Activated B cell treated with CpG ODN at 0.5 μM for 24 hours (primary cell): Measurements from ENCODE around the gene P2RX3. TPM values are rescaled to one million over a fixed set of nuclear protein-coding genes. Genes with fewer than 3 reads are reported as not detected.
A peak's percentile ranks its signal among the peaks of the same experiment; 100 is the strongest.
"Not testable (repeated sequence)": the region's sequence is repeated elsewhere in the genome, so short reads cannot be mapped to it uniquely, and the experiment has no call there.

Source experiments
- ATAC-seq: fragments of 200-7000 bp; cut with Tn5 transposase; one replicate; pipeline ENCODE4 v1.10.0; 2021; ENCODE audit warnings: low read depth, mild to moderate bottlenecking, moderate library complexity
- CTCF ChIA-PET: fragments of 350-600 bp; sonication (Branson Sonifier 250); formaldehyde crosslinking; loops from one replicate; lab custom pipeline; 2021; ENCODE audit warnings: antibody characterized with exemption; lab: Charles Lee
- POLR2A ChIA-PET: fragments of 350-600 bp; sonication (Branson Sonifier 250); formaldehyde crosslinking; loops from one replicate; lab custom pipeline; 2021; ENCODE audit warnings: antibody characterized with exemption; lab: Charles Lee
- DNase-seq: peaks from one replicate; pipeline ENCODE4 v3.0.0; 2022
- H3K27ac Mint-ChIP-seq: one replicate; pipeline ENCODE4 v1.8.0; 2020; ENCODE audit warnings: mixed read lengths
- H3K27me3 Mint-ChIP-seq: one replicate; pipeline ENCODE4 v1.8.0; 2021; ENCODE audit warnings: mixed read lengths
- H3K36me3 Mint-ChIP-seq: one replicate; pipeline ENCODE4 v1.8.0; 2021; ENCODE audit warnings: low read depth, mixed read lengths
- H3K4me1 Mint-ChIP-seq: one replicate; pipeline ENCODE4 v1.8.0; 2021; ENCODE audit warnings: mixed read lengths
- H3K4me3 Mint-ChIP-seq: one replicate; pipeline ENCODE4 v1.8.0; 2020; ENCODE audit warnings: mild to moderate bottlenecking, mixed read lengths
- H3K9me3 Mint-ChIP-seq: one replicate; pipeline ENCODE4 v1.8.0; 2020; ENCODE audit warnings: mixed read lengths
- intact Hi-C: fragments of 100-400 bp; cut with micrococcal nuclease; formaldehyde crosslinking; loops from one replicate; pipeline ENCODE4 v1.15.1; 2024
- total RNA-seq: library from RNA; stranded (reverse); gene quantifications from 2 replicates; pipeline ENCODE4 v1.2.3, GENCODE V29; 2022
- TF ChIP-seq, protein P1 (sequence below): fragments of 200-600 bp; IDR thresholded peaks from one replicate; pipeline ENCODE4 v1.8.0; 2022; ENCODE audit warnings: antibody characterized with exemption, mild to moderate bottlenecking

Gene P2RX3
- total RNA-seq, 1 donor from 2014 or later = not detected

DNA sequence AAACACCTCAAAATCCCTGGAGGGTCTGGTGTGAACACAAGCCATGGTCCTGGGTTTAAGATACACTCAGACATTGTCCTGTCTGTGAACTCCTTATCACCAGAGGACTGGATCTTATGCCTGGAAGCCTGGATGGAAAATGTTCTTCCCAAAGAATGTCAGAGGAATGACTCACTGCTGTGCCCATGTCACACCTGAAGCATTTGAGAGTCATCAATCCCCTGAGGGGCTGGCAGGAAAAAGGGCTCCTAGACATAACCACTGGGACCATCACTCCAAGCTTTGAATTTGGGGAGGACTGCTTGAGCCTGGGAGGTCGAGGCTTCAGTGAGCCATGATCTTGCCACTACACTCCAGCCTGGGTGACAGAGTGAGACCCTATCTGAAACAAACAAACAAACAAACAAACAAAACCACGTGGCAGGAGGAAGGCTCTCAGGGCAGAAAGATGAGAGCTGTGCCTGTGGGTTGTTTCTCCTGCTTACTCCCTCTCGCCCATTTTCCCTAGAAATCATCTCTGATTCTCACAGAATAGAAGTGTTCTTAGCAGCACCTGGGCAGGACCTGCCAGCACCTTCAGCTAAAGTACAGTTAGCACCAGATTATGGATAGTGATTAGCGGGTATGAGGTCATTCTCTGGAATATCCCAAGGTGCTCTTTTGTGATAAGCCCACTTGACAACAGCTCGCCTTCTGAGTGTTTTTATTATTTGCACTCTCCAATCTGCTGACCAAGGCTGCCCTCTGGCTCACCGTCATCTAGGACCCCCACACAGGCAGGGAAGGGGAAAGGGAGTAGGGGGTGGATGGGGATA lies 64.2 kb downstream of the P2RX3 start:
- Mint-ChIP-seq H3K36me3 (peaks cover 21% of the 10 kb centered on the region), H3K27ac (peak overlapping the region; percentile 24), H3K9me3 (peaks cover 2% of the 10 kb centered on the region), H3K4me1 (peaks cover 40% of the 10 kb centered on the region), H3K27me3 (no peaks in the 10 kb centered on the region), H3K4me3 (no peak overlapping the region)
- TF ChIP-seq, protein P1, sequence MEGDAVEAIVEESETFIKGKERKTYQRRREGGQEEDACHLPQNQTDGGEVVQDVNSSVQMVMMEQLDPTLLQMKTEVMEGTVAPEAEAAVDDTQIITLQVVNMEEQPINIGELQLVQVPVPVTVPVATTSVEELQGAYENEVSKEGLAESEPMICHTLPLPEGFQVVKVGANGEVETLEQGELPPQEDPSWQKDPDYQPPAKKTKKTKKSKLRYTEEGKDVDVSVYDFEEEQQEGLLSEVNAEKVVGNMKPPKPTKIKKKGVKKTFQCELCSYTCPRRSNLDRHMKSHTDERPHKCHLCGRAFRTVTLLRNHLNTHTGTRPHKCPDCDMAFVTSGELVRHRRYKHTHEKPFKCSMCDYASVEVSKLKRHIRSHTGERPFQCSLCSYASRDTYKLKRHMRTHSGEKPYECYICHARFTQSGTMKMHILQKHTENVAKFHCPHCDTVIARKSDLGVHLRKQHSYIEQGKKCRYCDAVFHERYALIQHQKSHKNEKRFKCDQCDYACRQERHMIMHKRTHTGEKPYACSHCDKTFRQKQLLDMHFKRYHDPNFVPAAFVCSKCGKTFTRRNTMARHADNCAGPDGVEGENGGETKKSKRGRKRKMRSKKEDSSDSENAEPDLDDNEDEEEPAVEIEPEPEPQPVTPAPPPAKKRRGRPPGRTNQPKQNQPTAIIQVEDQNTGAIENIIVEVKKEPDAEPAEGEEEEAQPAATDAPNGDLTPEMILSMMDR = no peak
- no peak for ATAC-seq
- ChIA-PET POLR2A (interaction anchor here (0.7 to 11.5 kb wide), 3 partner anchors 9 to 20 kb away, joined by 3 to 238 read pairs (median 3); partner anchors contain the start of gene SLC43A3), CTCF (no interaction called here)
- DNase-seq = no peak
- intact Hi-C loops = no loop called here

DNA sequence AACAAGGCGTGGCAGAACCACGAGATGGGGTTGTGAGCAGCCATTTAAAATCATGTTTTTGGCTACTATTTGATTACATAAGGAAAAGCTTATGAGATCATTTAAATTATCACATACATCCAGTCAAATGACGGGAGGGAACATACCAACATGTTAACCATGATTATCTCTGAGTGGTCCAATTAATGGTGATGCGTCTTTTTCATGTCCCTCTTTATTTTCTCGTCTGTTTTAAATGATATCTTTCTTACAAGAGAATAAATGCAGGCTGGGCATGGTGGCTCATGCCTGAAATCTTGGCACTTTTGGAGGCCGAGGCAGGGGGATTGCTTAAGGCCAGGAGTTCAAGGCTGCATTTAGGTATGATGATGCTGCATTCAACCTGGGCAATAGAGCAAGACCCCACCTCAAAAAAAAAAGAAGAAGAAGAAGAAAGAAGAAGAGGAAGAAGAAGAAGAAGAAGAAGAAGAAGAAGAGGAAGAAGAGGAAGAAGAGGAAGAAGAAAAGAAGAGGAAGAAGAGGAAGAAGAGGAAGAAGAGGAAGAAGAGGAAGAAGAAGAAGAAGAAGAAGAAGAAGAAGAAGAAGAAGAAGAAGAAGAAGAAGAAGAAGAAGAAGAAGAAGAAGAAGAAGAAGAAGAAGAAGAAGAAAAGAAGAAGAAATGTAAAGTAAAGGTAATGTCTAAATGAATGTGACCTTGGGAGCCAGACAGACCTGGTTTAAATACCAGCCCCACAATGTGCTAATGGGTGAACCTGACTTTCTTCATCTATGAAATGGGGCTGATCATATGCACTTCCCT lies 65.0 kb downstream of the P2RX3 start:
- DNase-seq, H3K27me3 Mint-ChIP-seq, H3K4me3 Mint-ChIP-seq, intact Hi-C loops, ATAC-seq, H3K9me3 Mint-ChIP-seq, CTCF ChIA-PET: not testable (repeated sequence)
- POLR2A ChIA-PET = interaction anchor here (0.7 to 11.5 kb wide), 4 partner anchors 8 to 54 kb away, joined by 3 to 238 read pairs (median 3); partner anchors contain the start of gene SLC43A3
- Mint-ChIP-seq H3K36me3 (peaks cover 29% of the 10 kb centered on the region), H3K27ac (peak overlapping the region; percentile 43), H3K4me1 (peaks cover 47% of the 10 kb centered on the region)

DNA sequence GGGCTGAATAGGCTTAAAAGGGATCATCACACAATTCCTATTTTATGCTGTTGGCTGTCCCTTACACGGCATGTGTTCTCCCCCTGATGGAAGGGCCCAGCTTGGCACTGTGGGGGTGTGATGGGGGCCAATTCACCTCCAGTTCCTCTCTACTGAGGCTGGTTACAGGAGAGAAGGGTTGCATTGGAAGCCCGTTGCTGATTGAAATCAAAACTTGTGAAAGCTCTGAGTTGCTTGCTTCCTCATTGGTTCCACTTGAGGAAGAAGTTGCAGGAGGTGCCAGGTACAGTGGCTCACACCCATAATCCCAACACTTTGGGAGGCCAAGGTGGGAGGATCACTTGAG lies 65.6 kb downstream of the P2RX3 start:
- no peaks in the 10 kb centered on the region for H3K27me3 Mint-ChIP-seq
- intact Hi-C loops = no loop called here
- ChIA-PET POLR2A (interaction anchor here (0.8 to 11.5 kb wide), 2 partner anchors 19 to 53 kb away, joined by 3 to 238 read pairs; partner anchors contain the start of gene SLC43A3), CTCF (no interaction called here)
- H3K27ac Mint-ChIP-seq = peak overlapping the region; percentile 43
- TF ChIP-seq, protein P1 = no peak
- ATAC-seq (peak; percentile 13), DNase-seq (no peak)
- peaks cover 35% of the 10 kb centered on the region for H3K36me3 Mint-ChIP-seq
- H3K4me3 Mint-ChIP-seq = no peak overlapping the region
- H3K4me1 Mint-ChIP-seq = peaks cover 47% of the 10 kb centered on the region
- H3K9me3 Mint-ChIP-seq = peaks cover 2% of the 10 kb centered on the region

DNA sequence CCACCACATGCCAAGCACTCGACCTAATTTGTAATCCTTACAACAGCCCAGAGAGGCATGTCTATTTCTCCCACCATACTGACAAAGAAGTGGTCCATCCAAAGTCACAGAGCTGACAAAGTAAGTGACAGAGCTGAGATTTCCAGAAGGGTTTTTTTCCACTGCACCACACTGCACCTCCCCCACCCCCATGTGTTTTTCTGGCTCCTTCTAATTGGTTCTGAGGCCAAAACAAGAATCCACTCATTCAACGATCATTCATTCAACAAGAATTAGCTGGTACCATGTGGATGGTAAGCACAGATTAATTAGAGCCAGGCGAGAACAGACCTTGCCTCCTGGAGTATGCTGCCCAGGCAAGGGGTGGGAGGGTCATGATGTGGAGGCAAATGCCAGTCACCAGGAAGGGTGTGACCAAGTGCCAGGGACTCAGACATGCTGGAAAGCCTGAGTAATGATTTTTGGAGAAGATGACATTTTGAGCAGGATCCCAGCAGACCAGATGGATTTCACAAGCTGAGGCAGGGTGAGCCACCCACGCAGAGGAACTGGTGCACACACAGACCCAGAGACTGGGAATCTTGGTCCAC lies 67.2 kb downstream of the P2RX3 start:
- Mint-ChIP-seq H3K27me3 (no peaks in the 10 kb centered on the region), H3K4me1 (peaks cover 50% of the 10 kb centered on the region), H3K4me3 (no peak overlapping the region), H3K27ac (peak overlapping the region; percentile 88), H3K36me3 (peaks cover 51% of the 10 kb centered on the region), H3K9me3 (peaks cover 2% of the 10 kb centered on the region)
- ChIA-PET POLR2A (interaction anchor here (0.6 to 11.5 kb wide), 7 partner anchors 8 to 316 kb away, joined by 3 to 238 read pairs (median 3); partner anchors contain the start of genes SLC43A3 and SSRP1), CTCF (no interaction called here)
- intact Hi-C loops = loop anchor here (5.0 kb wide), 1 partner anchor 77 kb away; no protein-coding TSS in a partner anchor
- no peak for ATAC-seq
- TF ChIP-seq, protein P1 = no peak
- DNase-seq = no peak

DNA sequence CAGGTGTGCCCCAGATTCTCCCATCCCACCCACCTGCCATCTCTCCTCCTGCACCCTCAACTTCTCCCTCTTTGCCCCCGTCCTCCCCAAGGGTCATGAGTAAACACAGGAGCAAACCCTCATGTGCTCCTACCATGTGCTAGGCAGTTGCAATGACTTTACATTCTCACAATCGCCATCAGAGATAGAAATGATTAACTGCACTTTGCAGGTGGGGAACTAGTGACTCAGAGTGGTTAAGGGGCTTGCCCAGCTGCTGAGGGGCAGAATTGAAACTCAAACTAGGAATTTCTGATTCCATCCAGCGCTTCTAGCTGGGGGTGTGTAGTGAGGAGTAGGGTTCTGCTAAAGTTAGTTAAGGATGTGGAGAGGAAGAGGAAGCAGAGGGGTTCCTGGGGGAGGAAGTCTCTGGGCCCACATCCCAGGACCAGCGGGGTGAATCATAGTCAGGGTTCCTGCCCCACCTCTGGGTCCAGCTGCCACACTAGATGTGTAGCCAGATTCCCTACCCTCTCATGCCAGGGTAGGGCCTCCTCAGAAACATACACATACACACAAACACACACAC lies 68.3 kb downstream of the P2RX3 start:
- CTCF ChIA-PET = interaction anchor here (0.8 to 1.3 kb wide), 2 partner anchors 51 to 61 kb away, joined by 3 to 4 read pairs; no protein-coding TSS in a partner anchor
- Mint-ChIP-seq H3K9me3 (peaks cover 5% of the 10 kb centered on the region), H3K4me1 (peaks cover 50% of the 10 kb centered on the region), H3K27ac (peak overlapping the region; percentile 88), H3K27me3 (no peaks in the 10 kb centered on the region), H3K36me3 (peaks cover 57% of the 10 kb centered on the region), H3K4me3 (peak overlapping the region; percentile 40)
- intact Hi-C loops = loop anchor here (1.0 to 5.0 kb wide), 5 partner anchors 18 to 386 kb away; no protein-coding TSS in a partner anchor
- ATAC-seq (peak; percentile 80), DNase-seq (no peak)
- TF ChIP-seq, protein P1 = no peak
- POLR2A ChIA-PET = interaction anchor here (0.6 to 11.5 kb wide), 7 partner anchors 16 to 1192 kb away, joined by 3 to 238 read pairs (median 4); partner anchors contain the start of genes MED19, SLC43A3, TIMM10 and TMX2
